ENCODE results near the gene EXTL2.
"Not testable (repeated sequence)": the region's sequence is repeated elsewhere in the genome, so short reads cannot be mapped to it uniquely, and the experiment has no call there.

EXTL2 gene

GRCh38 chr1:100896481-100896982 lies 1.9 kb upstream of the EXTL2 start:
- peak; percentile 29 for DNase-seq

- DNase-seq, result peak; percentile 98
These were observed 1.2 kb upstream of the EXTL2 start, which contains the start of gene SLC30A7 for GRCh38 chr1:100895540-100896480. Gene SLC30A7 (plus strand): TSS chr1:100896090. CDS start chr1:100896263, 173 bp downstream.

GRCh38 chr1:100893718-100894117 lies 924 bp downstream of the EXTL2 start:
- DNase-seq, result no peak

- DNase-seq, result no peak
These were observed 2.1 kb downstream of the EXTL2 start for GRCh38 chr1:100892554-100892953.

- DNase-seq, result no peak
These were observed 3.3 kb downstream of the EXTL2 start for GRCh38 chr1:100891380-100891779.

GRCh38 chr1:100889869-100890482 lies 4.7 kb downstream of the EXTL2 start:
- DNase-seq, result not testable (repeated sequence)

GRCh38 chr1:100889007-100889406 lies 5.6 kb downstream of the EXTL2 start:
- not testable (repeated sequence) for DNase-seq

- no peak for DNase-seq
These were observed 10.7 kb downstream of the EXTL2 start for GRCh38 chr1:100883963-100884362.

GRCh38 chr1:100882698-100883097 lies 11.9 kb downstream of the EXTL2 start:
- DNase-seq, result no peak

- DNase-seq, result no peak
These were observed 13.0 kb downstream of the EXTL2 start for GRCh38 chr1:100881687-100882086.

GRCh38 chr1:100879422-100879821 lies 15.2 kb downstream of the EXTL2 start:
- no peak for DNase-seq

- no peak for DNase-seq
These were observed 18.4 kb downstream of the EXTL2 start for GRCh38 chr1:100876291-100876690.

- DNase-seq, result no peak
These were observed 19.4 kb downstream of the EXTL2 start for GRCh38 chr1:100875228-100875627.

- DNase-seq, result no peak
These were observed 20.2 kb downstream of the EXTL2 start for GRCh38 chr1:100874433-100874832.

- DNase-seq, result no peak
These were observed 24.6 kb downstream of the EXTL2 start for GRCh38 chr1:100869996-100870395.

GRCh38 chr1:100868364-100868995 lies 26.2 kb downstream of the EXTL2 start:
- DNase-seq, result no peak

GRCh38 chr1:100866901-100867206 lies 27.8 kb downstream of the EXTL2 start:
- DNase-seq, result no peak

- no peak for DNase-seq
These were observed 28.4 kb downstream of the EXTL2 start for GRCh38 chr1:100866041-100866900.

- no peak for DNase-seq
These were observed 32.1 kb downstream of the EXTL2 start for GRCh38 chr1:100862591-100862990.

GRCh38 chr1:100861379-100861778 lies 33.3 kb downstream of the EXTL2 start:
- no peak for DNase-seq

- DNase-seq, result no peak
These were observed 34.1 kb downstream of the EXTL2 start for GRCh38 chr1:100860397-100860991.

- DNase-seq, result not testable (repeated sequence)
These were observed 39.5 kb downstream of the EXTL2 start for GRCh38 chr1:100855116-100855515.

Measured in stimulated activated CD4-positive, alpha-beta T cell treated with anti-CD3 and anti-CD28 coated beads, Interleukin-4, amount 100 ng/mL, for 1 hour (primary cell).